ENCODE data around the gene SLC26A1.

DNA sequence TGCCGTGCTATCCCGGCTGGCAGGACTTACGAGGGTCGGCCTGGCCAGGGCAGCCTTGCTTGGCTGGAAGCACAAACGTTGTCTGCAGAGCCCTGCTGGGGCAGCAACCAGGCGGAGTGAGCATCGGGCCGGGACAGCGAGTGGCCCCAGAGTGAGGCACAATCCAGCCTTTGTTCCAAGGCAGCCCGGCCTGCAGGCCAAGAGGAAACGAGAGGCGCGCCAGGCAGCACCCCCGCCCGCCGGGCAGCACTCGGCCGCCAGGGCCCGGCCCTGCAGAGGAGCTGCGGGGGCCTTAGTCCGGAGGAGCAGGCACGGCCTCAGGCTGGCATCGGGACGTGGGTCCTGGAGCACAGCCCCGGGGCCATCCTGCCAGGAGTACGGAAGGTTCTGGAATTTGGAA lies 42.3 kb upstream of the SLC26A1 start:
- TF ChIP-seq, protein P1, sequence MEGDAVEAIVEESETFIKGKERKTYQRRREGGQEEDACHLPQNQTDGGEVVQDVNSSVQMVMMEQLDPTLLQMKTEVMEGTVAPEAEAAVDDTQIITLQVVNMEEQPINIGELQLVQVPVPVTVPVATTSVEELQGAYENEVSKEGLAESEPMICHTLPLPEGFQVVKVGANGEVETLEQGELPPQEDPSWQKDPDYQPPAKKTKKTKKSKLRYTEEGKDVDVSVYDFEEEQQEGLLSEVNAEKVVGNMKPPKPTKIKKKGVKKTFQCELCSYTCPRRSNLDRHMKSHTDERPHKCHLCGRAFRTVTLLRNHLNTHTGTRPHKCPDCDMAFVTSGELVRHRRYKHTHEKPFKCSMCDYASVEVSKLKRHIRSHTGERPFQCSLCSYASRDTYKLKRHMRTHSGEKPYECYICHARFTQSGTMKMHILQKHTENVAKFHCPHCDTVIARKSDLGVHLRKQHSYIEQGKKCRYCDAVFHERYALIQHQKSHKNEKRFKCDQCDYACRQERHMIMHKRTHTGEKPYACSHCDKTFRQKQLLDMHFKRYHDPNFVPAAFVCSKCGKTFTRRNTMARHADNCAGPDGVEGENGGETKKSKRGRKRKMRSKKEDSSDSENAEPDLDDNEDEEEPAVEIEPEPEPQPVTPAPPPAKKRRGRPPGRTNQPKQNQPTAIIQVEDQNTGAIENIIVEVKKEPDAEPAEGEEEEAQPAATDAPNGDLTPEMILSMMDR (IDR thresholded peaks at IDR 0.05; ENCODE audit: low read length): no peak
- TF ChIP-seq EZH2 (IDR thresholded peaks at IDR 0.05; ENCODE audit: borderline replicate concordance, low read length): no peak
